HG03039 (cell line): Measurements from ENCODE around the gene LRP1.

Experiments used
- ATAC-seq: cut with Tn5 transposase; IDR thresholded peaks from one replicate; pipeline ENCODE4 v1.9.1; 2021; ENCODE audit warnings: mild to moderate bottlenecking, moderate library complexity; ENCODE audit not compliant: unreplicated experiment

Gene LRP1

GRCh38 chr12:57093415-57094207 lies 34.7 kb upstream of the LRP1 start:
- no peak for ATAC-seq

GRCh38 chr12:57094208-57095160 lies 33.8 kb upstream of the LRP1 start:
- no peak for ATAC-seq

GRCh38 chr12:57095440-57095839 lies 32.8 kb upstream of the LRP1 start:
- no peak for ATAC-seq

- ATAC-seq: no peak
Measured at GRCh38 chr12:57096099-57096572, 32.1 kb upstream of the LRP1 start.

- ATAC-seq: no peak
Measured at GRCh38 chr12:57096748-57097553, 31.3 kb upstream of the LRP1 start.

- ATAC-seq: no peak
Measured at GRCh38 chr12:57097554-57097835, 30.8 kb upstream of the LRP1 start.

- ATAC-seq: no peak
Measured at GRCh38 chr12:57098546-57098945, 29.7 kb upstream of the LRP1 start.

GRCh38 chr12:57099047-57099714 lies 29.1 kb upstream of the LRP1 start:
- ATAC-seq: no peak

- no peak for ATAC-seq
Measured at GRCh38 chr12:57099766-57100165, 28.5 kb upstream of the LRP1 start.

GRCh38 chr12:57101892-57102695 lies 26.2 kb upstream of the LRP1 start:
- no peak for ATAC-seq

- ATAC-seq: no peak
Measured at GRCh38 chr12:57103856-57104255, 24.4 kb upstream of the LRP1 start.

- no peak for ATAC-seq
Measured at GRCh38 chr12:57104292-57104910, 23.9 kb upstream of the LRP1 start.

GRCh38 chr12:57105011-57105753 lies 23.1 kb upstream of the LRP1 start:
- no peak for ATAC-seq

GRCh38 chr12:57106021-57106708 lies 22.1 kb upstream of the LRP1 start:
- no peak for ATAC-seq

GRCh38 chr12:57107456-57108155 lies 20.7 kb upstream of the LRP1 start:
- no peak for ATAC-seq

- ATAC-seq: no peak
Measured at GRCh38 chr12:57109207-57110103, 18.8 kb upstream of the LRP1 start.
